HepG2 (cell line): ENCODE data around the gene RBM18. TPM values are rescaled to one million over a fixed set of nuclear protein-coding genes. Genes with fewer than 3 reads are reported as not detected.

Source experiments
- FIP1L1 ChIP-seq: fragments of 200-400 bp; formaldehyde crosslinking; IDR thresholded peaks from 2 replicates; pipeline ENCODE4 v1.6.1; 2018; ENCODE audit warnings: low read depth, mild to moderate bottlenecking, low read length, moderate library complexity, borderline replicate concordance; ENCODE audit not compliant: insufficient read depth
- FOSL2 ChIP-seq: sonication (generic); formaldehyde crosslinking; IDR thresholded peaks from 2 replicates; pipeline ENCODE4 v1.4.0; 2020; ENCODE audit warnings: missing genetic modification reagents
- FOXA3 ChIP-seq: IDR thresholded peaks from 2 replicates; pipeline ENCODE4 v1.6.1; 2016; ENCODE audit warnings: missing genetic modification reagents, missing compliant biosample characterization
- FOXK1 ChIP-seq: sonication (generic); formaldehyde crosslinking; IDR thresholded peaks from 2 replicates; pipeline ENCODE4 v1.4.0; 2020; ENCODE audit warnings: low read depth, missing genetic modification reagents, borderline replicate concordance
- FOXP1 ChIP-seq, 2 experiments: fragments of 450-650 bp in 1 of 2; IDR thresholded peaks; 2 replicates each; pipeline ENCODE4 v1.6.1; 2017 to 2018; ENCODE audit warnings: antibody characterized with exemption in 1 of 2
- JUND ChIP-seq: sonication (generic); formaldehyde crosslinking; IDR thresholded peaks from 2 replicates; pipeline ENCODE4 v1.8.0; 2022; ENCODE audit warnings: mild to moderate bottlenecking, missing genetic modification reagents
- MXI1 ChIP-seq: IDR thresholded peaks from 3 replicates; pipeline ENCODE4 v1.6.1; 2012; ENCODE audit warnings: low read depth, low read length, inconsistent platforms, borderline replicate concordance
- NR2F6 ChIP-seq, 2 experiments: IDR thresholded peaks; 2 replicates each; pipeline ENCODE4 v1.6.1; 2016; ENCODE audit warnings: antibody characterized with exemption in 1 of 2, mild to moderate bottlenecking in 1 of 2
- RNF2 ChIP-seq: fragments of 450-650 bp; conservative IDR thresholded peaks from 2 replicates; pipeline ENCODE4 v1.6.1; 2016; ENCODE audit warnings: low read depth
- RXRB ChIP-seq: IDR thresholded peaks from 2 replicates; pipeline ENCODE4 v1.6.1; 2016; ENCODE audit warnings: borderline replicate concordance, missing genetic modification reagents, missing compliant biosample characterization
- SALL1 ChIP-seq: sonication (generic); formaldehyde crosslinking; IDR thresholded peaks from 2 replicates; pipeline ENCODE4 v1.8.0; 2022; ENCODE audit warnings: mild to moderate bottlenecking, missing genetic modification reagents
- SKI ChIP-seq: fragments of 450-650 bp; IDR thresholded peaks from one replicate; pipeline ENCODE4 v1.6.1; 2018; ENCODE audit warnings: mild to moderate bottlenecking; ENCODE audit not compliant: partially characterized antibody
- SOX5 ChIP-seq: IDR thresholded peaks from 2 replicates; pipeline ENCODE4 v1.6.1; 2016; ENCODE audit warnings: borderline replicate concordance
- TBX3 ChIP-seq: fragments of 450-650 bp; IDR thresholded peaks from 2 replicates; pipeline ENCODE4 v1.6.1; 2017; ENCODE audit warnings: antibody characterized with exemption, mild to moderate bottlenecking, inconsistent platforms, borderline replicate concordance
- TCF7 ChIP-seq: sonication (generic); IDR thresholded peaks from 2 replicates; pipeline ENCODE4 v1.6.1; 2016; ENCODE audit warnings: antibody characterized with exemption, low read depth
- polyA plus RNA-seq, 8 experiments: library from polyadenylated mRNA; depleted of rRNA in 3 of 8; stranded (reverse) in 7 of 8; unstranded in 1 of 8; fragments of >200 nt; fragmentation: Illumina TruSeq in 4 of 8; extraction: Trizol in 4 of 8; gene quantifications; 2 replicates each; pipeline versions ENCODE4 v1.2.1 to v1.2.3, GENCODE V29; 2011 to 2016; ENCODE audit warnings: low read depth in 4 of 8, missing spikeins in 1 of 8, mixed read lengths in 1 of 8; ENCODE audit not compliant: insufficient read depth in 1 of 8
- total RNA-seq, 5 experiments: library from RNA; depleted of rRNA; stranded (reverse); fragments of >200 nt; fragmentation: Illumina TruSeq; extraction: Trizol; gene quantifications; 2 replicates each; pipeline ENCODE4 v1.2.3, GENCODE V29; 2016; ENCODE audit warnings: low read depth in 1 of 5
- TF ChIP-seq, protein P1 (sequence below): sonication (generic); formaldehyde crosslinking; IDR thresholded peaks from 2 replicates; pipeline ENCODE4 v1.5.1; 2020; ENCODE audit warnings: mild to moderate bottlenecking, missing genetic modification reagents, borderline replicate concordance
- TF ChIP-seq, protein P2 (sequence below): IDR thresholded peaks from 2 replicates; pipeline ENCODE4 v1.6.1; 2016; ENCODE audit warnings: low read depth
- TF ChIP-seq, protein P3 (sequence below): sonication (generic); formaldehyde crosslinking; IDR thresholded peaks from 2 replicates; pipeline ENCODE4 v1.5.1; 2020; ENCODE audit warnings: mild to moderate bottlenecking, missing genetic modification reagents, moderate library complexity

Gene RBM18
- total and polyA plus RNA-seq, 2 of the 13 experiments (the other 11 are each of a cell fraction or from before 2014, with no cell fraction given), result 12.6 to 16.6 TPM

DNA sequence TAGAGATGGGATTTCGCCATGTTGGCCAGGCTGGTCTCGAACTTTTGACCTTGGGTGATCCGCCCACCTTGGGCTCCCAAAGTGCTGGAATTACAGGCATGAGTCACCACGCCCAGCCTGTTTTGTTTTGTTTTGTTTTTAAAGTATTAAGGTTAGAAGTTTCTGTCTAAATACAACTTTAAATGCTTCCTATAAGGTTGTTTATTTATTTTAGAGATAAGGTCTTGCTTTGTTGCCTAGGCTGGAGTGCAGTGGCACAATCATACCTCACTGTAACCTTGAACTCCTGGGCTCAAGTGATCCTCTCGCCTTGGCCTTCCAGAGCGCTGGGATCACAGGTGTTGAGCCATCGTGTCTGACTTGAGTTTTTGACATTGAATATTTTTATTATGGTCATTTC lies 11.5 kb upstream of the RBM18 start (continued):
- TF ChIP-seq, protein P1, sequence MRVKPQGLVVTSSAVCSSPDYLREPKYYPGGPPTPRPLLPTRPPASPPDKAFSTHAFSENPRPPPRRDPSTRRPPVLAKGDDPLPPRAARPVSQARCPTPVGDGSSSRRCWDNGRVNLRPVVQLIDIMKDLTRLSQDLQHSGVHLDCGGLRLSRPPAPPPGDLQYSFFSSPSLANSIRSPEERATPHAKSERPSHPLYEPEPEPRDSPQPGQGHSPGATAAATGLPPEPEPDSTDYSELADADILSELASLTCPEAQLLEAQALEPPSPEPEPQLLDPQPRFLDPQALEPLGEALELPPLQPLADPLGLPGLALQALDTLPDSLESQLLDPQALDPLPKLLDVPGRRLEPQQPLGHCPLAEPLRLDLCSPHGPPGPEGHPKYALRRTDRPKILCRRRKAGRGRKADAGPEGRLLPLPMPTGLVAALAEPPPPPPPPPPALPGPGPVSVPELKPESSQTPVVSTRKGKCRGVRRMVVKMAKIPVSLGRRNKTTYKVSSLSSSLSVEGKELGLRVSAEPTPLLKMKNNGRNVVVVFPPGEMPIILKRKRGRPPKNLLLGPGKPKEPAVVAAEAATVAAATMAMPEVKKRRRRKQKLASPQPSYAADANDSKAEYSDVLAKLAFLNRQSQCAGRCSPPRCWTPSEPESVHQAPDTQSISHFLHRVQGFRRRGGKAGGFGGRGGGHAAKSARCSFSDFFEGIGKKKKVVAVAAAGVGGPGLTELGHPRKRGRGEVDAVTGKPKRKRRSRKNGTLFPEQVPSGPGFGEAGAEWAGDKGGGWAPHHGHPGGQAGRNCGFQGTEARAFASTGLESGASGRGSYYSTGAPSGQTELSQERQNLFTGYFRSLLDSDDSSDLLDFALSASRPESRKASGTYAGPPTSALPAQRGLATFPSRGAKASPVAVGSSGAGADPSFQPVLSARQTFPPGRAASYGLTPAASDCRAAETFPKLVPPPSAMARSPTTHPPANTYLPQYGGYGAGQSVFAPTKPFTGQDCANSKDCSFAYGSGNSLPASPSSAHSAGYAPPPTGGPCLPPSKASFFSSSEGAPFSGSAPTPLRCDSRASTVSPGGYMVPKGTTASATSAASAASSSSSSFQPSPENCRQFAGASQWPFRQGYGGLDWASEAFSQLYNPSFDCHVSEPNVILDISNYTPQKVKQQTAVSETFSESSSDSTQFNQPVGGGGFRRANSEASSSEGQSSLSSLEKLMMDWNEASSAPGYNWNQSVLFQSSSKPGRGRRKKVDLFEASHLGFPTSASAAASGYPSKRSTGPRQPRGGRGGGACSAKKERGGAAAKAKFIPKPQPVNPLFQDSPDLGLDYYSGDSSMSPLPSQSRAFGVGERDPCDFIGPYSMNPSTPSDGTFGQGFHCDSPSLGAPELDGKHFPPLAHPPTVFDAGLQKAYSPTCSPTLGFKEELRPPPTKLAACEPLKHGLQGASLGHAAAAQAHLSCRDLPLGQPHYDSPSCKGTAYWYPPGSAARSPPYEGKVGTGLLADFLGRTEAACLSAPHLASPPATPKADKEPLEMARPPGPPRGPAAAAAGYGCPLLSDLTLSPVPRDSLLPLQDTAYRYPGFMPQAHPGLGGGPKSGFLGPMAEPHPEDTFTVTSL, result peak; percentile 35; the same call in 1 of the 2 replicates
- TF ChIP-seq JUND, result 0 out of 2 replicates have a peak, but pooled peaks have one; percentile 24
- no peak for TF ChIP-seq MXI1
- no peak for TF ChIP-seq FIP1L1
- TF ChIP-seq NR2F6 (IDR thresholded peaks at IDR 0.05), result no peak; the same call in none of the 2 replicates
- 0 out of 2 replicates have a peak, but pooled peaks have one; percentile 10 for TF ChIP-seq NR2F6 (CRISPR knock-in tag; IDR thresholded peaks at IDR 0.05)
- peak; percentile 56; the same call in 1 of the 2 replicates for TF ChIP-seq FOXK1 (CRISPR knock-in tag)
- peak; percentile 50; the same call in 1 of the 2 replicates for TF ChIP-seq SOX5
- TF ChIP-seq FOXP1 (IDR thresholded peaks at IDR 0.05), result peak; percentile 52; the same call in 1 of the 2 replicates
- TF ChIP-seq FOXP1 (CRISPR knock-in tag; IDR thresholded peaks at IDR 0.05), result peak; percentile 88
- TF ChIP-seq TBX3, result peak; percentile 25; the same call in 1 of the 2 replicates
- 0 out of 2 replicates have a peak, but pooled peaks have one; percentile 7 for TF ChIP-seq TCF7
- TF ChIP-seq, protein P2, sequence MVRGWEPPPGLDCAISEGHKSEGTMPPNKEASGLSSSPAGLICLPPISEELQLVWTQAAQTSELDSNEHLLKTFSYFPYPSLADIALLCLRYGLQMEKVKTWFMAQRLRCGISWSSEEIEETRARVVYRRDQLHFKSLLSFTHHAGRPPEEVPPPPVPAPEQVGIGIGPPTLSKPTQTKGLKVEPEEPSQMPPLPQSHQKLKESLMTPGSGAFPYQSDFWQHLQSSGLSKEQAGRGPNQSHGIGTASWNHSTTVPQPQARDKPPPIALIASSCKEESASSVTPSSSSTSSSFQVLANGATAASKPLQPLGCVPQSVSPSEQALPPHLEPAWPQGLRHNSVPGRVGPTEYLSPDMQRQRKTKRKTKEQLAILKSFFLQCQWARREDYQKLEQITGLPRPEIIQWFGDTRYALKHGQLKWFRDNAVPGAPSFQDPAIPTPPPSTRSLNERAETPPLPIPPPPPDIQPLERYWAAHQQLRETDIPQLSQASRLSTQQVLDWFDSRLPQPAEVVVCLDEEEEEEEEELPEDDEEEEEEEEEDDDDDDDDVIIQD (CRISPR knock-in tag), result 0 out of 2 replicates have a peak, but pooled peaks have one; percentile 47
- TF ChIP-seq RNF2, result no peak
- 0 out of 2 replicates have a peak, but pooled peaks have one; percentile 21 for TF ChIP-seq RXRB (CRISPR knock-in tag)
- peak; percentile 62 for TF ChIP-seq SALL1
- peak; percentile 51; the same call in 1 of the 2 replicates for TF ChIP-seq FOXA3 (CRISPR knock-in tag)
- peak; percentile 85 for TF ChIP-seq FOSL2 (CRISPR knock-in tag)
- TF ChIP-seq, protein P3, sequence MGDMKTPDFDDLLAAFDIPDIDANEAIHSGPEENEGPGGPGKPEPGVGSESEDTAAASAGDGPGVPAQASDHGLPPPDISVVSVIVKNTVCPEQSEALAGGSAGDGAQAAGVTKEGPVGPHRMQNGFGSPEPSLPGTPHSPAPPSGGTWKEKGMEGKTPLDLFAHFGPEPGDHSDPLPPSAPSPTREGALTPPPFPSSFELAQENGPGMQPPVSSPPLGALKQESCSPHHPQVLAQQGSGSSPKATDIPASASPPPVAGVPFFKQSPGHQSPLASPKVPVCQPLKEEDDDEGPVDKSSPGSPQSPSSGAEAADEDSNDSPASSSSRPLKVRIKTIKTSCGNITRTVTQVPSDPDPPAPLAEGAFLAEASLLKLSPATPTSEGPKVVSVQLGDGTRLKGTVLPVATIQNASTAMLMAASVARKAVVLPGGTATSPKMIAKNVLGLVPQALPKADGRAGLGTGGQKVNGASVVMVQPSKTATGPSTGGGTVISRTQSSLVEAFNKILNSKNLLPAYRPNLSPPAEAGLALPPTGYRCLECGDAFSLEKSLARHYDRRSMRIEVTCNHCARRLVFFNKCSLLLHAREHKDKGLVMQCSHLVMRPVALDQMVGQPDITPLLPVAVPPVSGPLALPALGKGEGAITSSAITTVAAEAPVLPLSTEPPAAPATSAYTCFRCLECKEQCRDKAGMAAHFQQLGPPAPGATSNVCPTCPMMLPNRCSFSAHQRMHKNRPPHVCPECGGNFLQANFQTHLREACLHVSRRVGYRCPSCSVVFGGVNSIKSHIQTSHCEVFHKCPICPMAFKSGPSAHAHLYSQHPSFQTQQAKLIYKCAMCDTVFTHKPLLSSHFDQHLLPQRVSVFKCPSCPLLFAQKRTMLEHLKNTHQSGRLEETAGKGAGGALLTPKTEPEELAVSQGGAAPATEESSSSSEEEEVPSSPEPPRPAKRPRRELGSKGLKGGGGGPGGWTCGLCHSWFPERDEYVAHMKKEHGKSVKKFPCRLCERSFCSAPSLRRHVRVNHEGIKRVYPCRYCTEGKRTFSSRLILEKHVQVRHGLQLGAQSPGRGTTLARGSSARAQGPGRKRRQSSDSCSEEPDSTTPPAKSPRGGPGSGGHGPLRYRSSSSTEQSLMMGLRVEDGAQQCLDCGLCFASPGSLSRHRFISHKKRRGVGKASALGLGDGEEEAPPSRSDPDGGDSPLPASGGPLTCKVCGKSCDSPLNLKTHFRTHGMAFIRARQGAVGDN (CRISPR knock-in tag), result no peak
- TF ChIP-seq SKI, result peak; percentile 76
